HEK293 (cell line): ENCODE results near the gene RNF41.

Source experiments
- BCL6B ChIP-seq: fragments of 450-650 bp; formaldehyde crosslinking; IDR thresholded peaks from 2 replicates; pipeline ENCODE4 v1.5.1; 2017; ENCODE audit warnings: missing biosample characterization, missing genetic modification characterization
- HOXC10 ChIP-seq: sonication (generic); formaldehyde crosslinking; IDR thresholded peaks from 2 replicates; pipeline ENCODE4 v1.8.1; 2023; ENCODE audit warnings: mild to moderate bottlenecking, missing genetic modification reagents
- KLF1 ChIP-seq: fragments of 450-650 bp; formaldehyde crosslinking; IDR thresholded peaks from 2 replicates; pipeline ENCODE4 v1.5.1; 2016; ENCODE audit warnings: missing biosample characterization, missing genetic modification characterization
- PBX3 ChIP-seq: sonication (generic); formaldehyde crosslinking; IDR thresholded peaks from 2 replicates; pipeline ENCODE4 v1.8.1; 2022; ENCODE audit warnings: mild to moderate bottlenecking, moderate library complexity, missing genetic modification reagents
- REPIN1 ChIP-seq: fragments of 450-650 bp; formaldehyde crosslinking; IDR thresholded peaks from 2 replicates; pipeline ENCODE4 v1.5.1; 2017; ENCODE audit warnings: missing biosample characterization, missing genetic modification characterization, low read depth
- SETDB1 ChIP-seq: IDR thresholded peaks from one replicate; pipeline ENCODE4 v1.6.1; 2017; ENCODE audit warnings: mild to moderate bottlenecking, low read length, moderate library complexity, mixed read lengths; ENCODE audit not compliant: insufficient read length
- TCF7L2 ChIP-seq: IDR thresholded peaks from 2 replicates; pipeline ENCODE4 v1.6.1; 2011; ENCODE audit warnings: low read depth, mild to moderate bottlenecking, inconsistent platforms, low read length, moderate library complexity, borderline replicate concordance
- WT1 ChIP-seq: fragments of 450-650 bp; formaldehyde crosslinking; IDR thresholded peaks from 2 replicates; pipeline ENCODE4 v1.5.1; 2016; ENCODE audit warnings: missing biosample characterization, missing genetic modification characterization
- YY2 ChIP-seq: fragments of 450-650 bp; formaldehyde crosslinking; IDR thresholded peaks from 2 replicates; pipeline ENCODE4 v1.5.1; 2016; ENCODE audit warnings: missing biosample characterization, missing genetic modification characterization
- ZBTB1 ChIP-seq: fragments of 450-650 bp; formaldehyde crosslinking; IDR thresholded peaks from 2 replicates; pipeline ENCODE4 v1.5.1; 2016; ENCODE audit warnings: missing biosample characterization, missing genetic modification characterization
- ZBTB17 ChIP-seq: fragments of 450-650 bp; formaldehyde crosslinking; IDR thresholded peaks from 2 replicates; pipeline ENCODE4 v1.5.1; 2016; ENCODE audit warnings: missing biosample characterization, missing genetic modification characterization
- ZBTB48 ChIP-seq: fragments of 450-650 bp; formaldehyde crosslinking; IDR thresholded peaks from 2 replicates; pipeline ENCODE4 v1.5.1; 2016; ENCODE audit warnings: missing biosample characterization, missing genetic modification characterization
- ZIC2 ChIP-seq: fragments of 450-650 bp; formaldehyde crosslinking; IDR thresholded peaks from 2 replicates; pipeline ENCODE4 v1.5.1; 2016; ENCODE audit warnings: missing biosample characterization, missing genetic modification characterization
- ZNF157 ChIP-seq: fragments of 450-650 bp; formaldehyde crosslinking; IDR thresholded peaks from 2 replicates; pipeline ENCODE4 v1.5.1; 2016; ENCODE audit warnings: missing biosample characterization, missing genetic modification characterization
- ZNF169 ChIP-seq: fragments of 450-650 bp; formaldehyde crosslinking; IDR thresholded peaks from 2 replicates; pipeline ENCODE4 v1.5.1; 2016; ENCODE audit warnings: missing biosample characterization, missing genetic modification characterization
- ZNF175 ChIP-seq: fragments of 450-650 bp; formaldehyde crosslinking; IDR thresholded peaks from 2 replicates; pipeline ENCODE4 v1.5.1; 2016; ENCODE audit warnings: missing biosample characterization, missing genetic modification characterization
- ZNF239 ChIP-seq: fragments of 450-650 bp; formaldehyde crosslinking; IDR thresholded peaks from 2 replicates; pipeline ENCODE4 v1.5.1; 2016; ENCODE audit warnings: missing biosample characterization, missing genetic modification characterization
- ZNF26 ChIP-seq: fragments of 450-650 bp; formaldehyde crosslinking; IDR thresholded peaks from 2 replicates; pipeline ENCODE4 v1.5.1; 2016; ENCODE audit warnings: missing biosample characterization, missing genetic modification characterization
- ZNF266 ChIP-seq: fragments of 450-650 bp; formaldehyde crosslinking; IDR thresholded peaks from 2 replicates; pipeline ENCODE4 v1.5.1; 2016; ENCODE audit warnings: missing biosample characterization, missing genetic modification characterization, low read depth
- ZNF426 ChIP-seq: fragments of 450-650 bp; formaldehyde crosslinking; IDR thresholded peaks from 2 replicates; pipeline ENCODE4 v1.5.1; 2017; ENCODE audit warnings: missing biosample characterization, missing genetic modification characterization, mild to moderate bottlenecking, inconsistent platforms, moderate library complexity
- ZNF449 ChIP-seq: fragments of 450-650 bp; formaldehyde crosslinking; IDR thresholded peaks from 2 replicates; pipeline ENCODE4 v1.5.1; 2017; ENCODE audit warnings: missing biosample characterization, mild to moderate bottlenecking, missing genetic modification characterization, moderate library complexity
- ZNF518A ChIP-seq: fragments of 450-650 bp; formaldehyde crosslinking; conservative IDR thresholded peaks from 2 replicates; pipeline ENCODE4 v1.5.1; 2016; ENCODE audit warnings: low read depth, missing biosample characterization, missing genetic modification characterization
- ZNF558 ChIP-seq: fragments of 450-650 bp; formaldehyde crosslinking; IDR thresholded peaks from 2 replicates; pipeline ENCODE4 v1.5.1; 2016; ENCODE audit warnings: missing biosample characterization, missing genetic modification characterization
- ZNF561 ChIP-seq: fragments of 450-650 bp; IDR thresholded peaks from 2 replicates; pipeline ENCODE4 v1.5.1; 2018; ENCODE audit warnings: missing biosample characterization, missing genetic modification characterization, borderline replicate concordance
- ZNF610 ChIP-seq: fragments of 450-650 bp; formaldehyde crosslinking; IDR thresholded peaks from 2 replicates; pipeline ENCODE4 v1.5.1; 2016; ENCODE audit warnings: missing biosample characterization, missing genetic modification characterization, borderline replicate concordance
- ZNF624 ChIP-seq: fragments of 450-650 bp; formaldehyde crosslinking; IDR thresholded peaks from 2 replicates; pipeline ENCODE4 v1.5.1; 2017; ENCODE audit warnings: missing biosample characterization, missing genetic modification characterization
- ZNF629 ChIP-seq: fragments of 450-650 bp; formaldehyde crosslinking; IDR thresholded peaks from 2 replicates; pipeline ENCODE4 v1.5.1; 2017; ENCODE audit warnings: missing biosample characterization, missing genetic modification characterization
- ZNF692 ChIP-seq: fragments of 450-650 bp; formaldehyde crosslinking; IDR thresholded peaks from 2 replicates; pipeline ENCODE4 v1.5.1; 2016; ENCODE audit warnings: missing biosample characterization, missing genetic modification characterization
- ZNF777 ChIP-seq: fragments of 450-650 bp; formaldehyde crosslinking; IDR thresholded peaks from 2 replicates; pipeline ENCODE4 v1.5.1; 2017; ENCODE audit warnings: missing biosample characterization, missing genetic modification characterization, borderline replicate concordance

RNF41 gene

GRCh38 chr12:56266693-56267442 is 45.1 kb upstream of the RNF41 start, which contains the start of gene COQ10A (continued):
- peak; percentile 97 for TF ChIP-seq ZBTB17 (tag by site-specific recombination)
- TF ChIP-seq ZIC2 (tag by site-specific recombination): peak; percentile 74
- TF ChIP-seq SETDB1: no peak
- no peak; the same call in 1 of the 2 replicates for TF ChIP-seq ZBTB48 (tag by site-specific recombination)
- TF ChIP-seq BCL6B: no peak
- peak; percentile 93 for TF ChIP-seq ZNF610
- peak; percentile 94 for TF ChIP-seq ZNF629 (tag by site-specific recombination)
- no peak for TF ChIP-seq ZNF266 (tag by site-specific recombination)
- no peak for TF ChIP-seq ZBTB1 (tag by site-specific recombination)
- no peak for TF ChIP-seq ZNF239
- no peak for TF ChIP-seq HOXC10 (CRISPR knock-in tag)
- TF ChIP-seq WT1 (tag by site-specific recombination): peak; percentile 35; the same call in 1 of the 2 replicates
- no peak for TF ChIP-seq ZNF624
- TF ChIP-seq ZNF175 (tag by site-specific recombination): no peak
- no peak for TF ChIP-seq ZNF157 (tag by site-specific recombination)
- no peak for TF ChIP-seq REPIN1
- no peak for TF ChIP-seq YY2 (tag by site-specific recombination)
- no peak for TF ChIP-seq ZNF449
- TF ChIP-seq ZNF561: peak; percentile 85
- peak; percentile 91 for TF ChIP-seq ZNF692
- peak; percentile 39; the same call in 1 of the 2 replicates for TF ChIP-seq KLF1
- TF ChIP-seq ZNF518A (tag by site-specific recombination): no peak
- TF ChIP-seq TCF7L2: no peak
- TF ChIP-seq ZNF169 (tag by site-specific recombination): no peak
- TF ChIP-seq ZNF558 (tag by site-specific recombination): no peak
- TF ChIP-seq ZNF426 (tag by site-specific recombination): no peak
- peak; percentile 86 for TF ChIP-seq PBX3 (CRISPR knock-in tag)
- no peak for TF ChIP-seq ZNF26 (tag by site-specific recombination)
- no peak for TF ChIP-seq ZNF777
